Measurements from ENCODE around the gene TOP3B. TPM values are rescaled to one million over a fixed set of nuclear protein-coding genes. Genes with fewer than 3 reads are reported as not detected.

The TOP3B gene
- total and polyA plus RNA-seq, 9 of the 15 experiments (the other 6 are each of a cell fraction or from before 2014, with no cell fraction given) = 3.0 to 188 (median 112) TPM

- TF ChIP-seq THRB (CRISPR knock-in tag; conservative IDR thresholded peaks at IDR 0.05) (peak; percentile 91; the same call in 1 of the 2 replicates), ZNF175 (CRISPR knock-in tag; IDR thresholded peaks at IDR 0.05; ENCODE audit: low read depth) (no peak), ZNF354B (CRISPR knock-in tag; IDR thresholded peaks at IDR 0.05) (no peak), ZMIZ1 (IDR thresholded peaks at IDR 0.05; ENCODE audit: low read depth in 2 of 2, low read length in 2 of 2) (0 out of 4 replicates have a peak, but pooled peaks of 1 of the 2 experiments have one; percentile 24), ZNF140 (CRISPR knock-in tag; IDR thresholded peaks at IDR 0.05) (no peak), SMAD1 (IDR thresholded peaks at IDR 0.05; ENCODE audit: low read depth, low read length, partially characterized antibody) (peak; percentile 60), CTCFL (IDR thresholded peaks at IDR 0.05; ENCODE audit: borderline replicate concordance, insufficient read depth, low read depth, low read length, poor library complexity, severe bottlenecking) (no peak), FOXP1 (CRISPR knock-in tag; IDR thresholded peaks at IDR 0.05) (no peak), EZH2 (IDR thresholded peaks at IDR 0.05; ENCODE audit: borderline replicate concordance, low read depth, low read length) (no peak), HIVEP1 (CRISPR knock-in tag; IDR thresholded peaks at IDR 0.05) (no peak), ZBTB17 (CRISPR knock-in tag; IDR thresholded peaks at IDR 0.05) (no peak), BDP1 (IDR thresholded peaks at IDR 0.05; ENCODE audit: insufficient read depth, insufficient read length) (no peak), MAZ (CRISPR knock-in tag; conservative IDR thresholded peaks at IDR 0.05 in 1 of 2, IDR thresholded peaks at IDR 0.05 in 1 of 2) (no peak), LEF1 (IDR thresholded peaks at IDR 0.05) (no peak), DMBX1 (CRISPR knock-in tag; IDR thresholded peaks at IDR 0.05; ENCODE audit: borderline replicate concordance) (no peak), MAFK (IDR thresholded peaks at IDR 0.05; ENCODE audit: low read length) (0 out of 2 replicates have a peak, but pooled peaks have one; percentile 9), RBBP5 (IDR thresholded peaks at IDR 0.05; ENCODE audit: borderline replicate concordance, insufficient read depth, low read length, poor library complexity, severe bottlenecking) (no peak), SRSF3 (IDR thresholded peaks at IDR 0.05; ENCODE audit: insufficient read depth, low read length) (no peak), NR4A1 (CRISPR knock-in tag; IDR thresholded peaks at IDR 0.05) (no peak), NR4A1 (tag; IDR thresholded peaks at IDR 0.05) (no peak)
Observed at GRCh38 chr22:21977814-21978213, 4.8 kb downstream of the TOP3B start (continued).
